Neural cell (in vitro differentiated cells): ENCODE results near the gene CCDC69. TPM values are rescaled to one million over a fixed set of nuclear protein-coding genes. Genes with fewer than 3 reads are reported as not detected.

Experiments used
- H2AFZ ChIP-seq: fragments of 200-600, 300-800 bp; sonication (generic), shearing (Covaris generic); 2 replicates; pipeline ENCODE4 v1.6.0; 2014; ENCODE audit warnings: low read depth, mild to moderate bottlenecking, antibody characterized with exemption, low read length, moderate library complexity
- H3F3A ChIP-seq: fragments of 200-600 bp; shearing (Covaris generic); 2 replicates; pipeline ENCODE4 v1.6.1; 2016; ENCODE audit warnings: mild to moderate bottlenecking, moderate library complexity, mixed read lengths, antibody characterized with exemption, low read length; ENCODE audit not compliant: insufficient read depth, poor library complexity, severe bottlenecking
- H3K27ac ChIP-seq: fragments of 200-600, 300-800 bp; sonication (generic), shearing (Covaris generic); 2 replicates; pipeline ENCODE4 v1.5.1; 2014; ENCODE audit warnings: mild to moderate bottlenecking, low read length, moderate library complexity
- H3K27me3 ChIP-seq: fragments of 300-800, 200-600 bp; sonication (generic), shearing (Covaris generic); 2 replicates; pipeline ENCODE4 v1.6.0; 2014; ENCODE audit warnings: mild to moderate bottlenecking, low read depth, low read length, moderate library complexity; ENCODE audit not compliant: insufficient read depth
- H3K36me3 ChIP-seq: fragments of 300-800, 200-600 bp; sonication (generic), shearing (Covaris generic); 2 replicates; pipeline ENCODE4 v1.5.1; 2014; ENCODE audit warnings: mild to moderate bottlenecking, antibody characterized with exemption, low read length, moderate library complexity; ENCODE audit not compliant: insufficient read depth
- H3K4me2 ChIP-seq: fragments of 300-800, 200-600 bp; sonication (generic), shearing (Covaris generic); 2 replicates; pipeline ENCODE4 v1.6.0; 2014; ENCODE audit warnings: mild to moderate bottlenecking, low read length
- H3K4me3 ChIP-seq: fragments of 300-800, 200-600 bp; sonication (generic), shearing (Covaris generic); 2 replicates; pipeline ENCODE4 v1.5.1; 2014; ENCODE audit warnings: mild to moderate bottlenecking, low read length, moderate library complexity
- H3K79me2 ChIP-seq: fragments of 200-600 bp; shearing (Covaris generic); replicated peaks from 2 replicates; pipeline ENCODE4 v1.6.0; 2014; ENCODE audit warnings: mild to moderate bottlenecking, low read length, moderate library complexity; ENCODE audit not compliant: insufficient read depth
- H3K9ac ChIP-seq: fragments of 300-800, 200-600 bp; sonication (generic), shearing (Covaris generic); 2 replicates; pipeline ENCODE4 v1.6.1; 2016; ENCODE audit warnings: mild to moderate bottlenecking, low read length, mixed read lengths
- H3K9me2 ChIP-seq: fragments of 200-600 bp; shearing (Covaris generic); 2 replicates; pipeline ENCODE4 v1.6.1; 2016; ENCODE audit warnings: mild to moderate bottlenecking, low read length, mixed read lengths; ENCODE audit not compliant: insufficient read depth
- H3K9me3 ChIP-seq: fragments of 200-600, 300-800 bp; sonication (generic), shearing (Covaris generic); 2 replicates; pipeline ENCODE4 v1.6.1; 2016; ENCODE audit warnings: mild to moderate bottlenecking, mixed run types, low read length, moderate library complexity, mixed read lengths
- H4K20me1 ChIP-seq: fragments of 200-600 bp; shearing (Covaris generic); 2 replicates; pipeline ENCODE4 v1.6.1; 2016; ENCODE audit warnings: mild to moderate bottlenecking, mixed run types; ENCODE audit not compliant: insufficient read depth
- EP300 ChIP-seq: fragments of 450-650 bp; conservative IDR thresholded peaks from 2 replicates; pipeline ENCODE4 v1.6.1; 2014; ENCODE audit warnings: antibody characterized with exemption, mild to moderate bottlenecking, moderate library complexity; ENCODE audit not compliant: poor library complexity, severe bottlenecking
- EZH2 ChIP-seq: fragments of 200-600, 300-800 bp; shearing (Covaris generic), sonication (generic); IDR thresholded peaks from 2 replicates; pipeline ENCODE4 v1.6.1; 2014; ENCODE audit warnings: antibody characterized with exemption, low read length, borderline replicate concordance, mild to moderate bottlenecking; ENCODE audit not compliant: insufficient read depth, poor library complexity, severe bottlenecking
- MXI1 ChIP-seq: fragments of 450-650 bp; conservative IDR thresholded peaks from 2 replicates; pipeline ENCODE4 v1.6.1; 2014; ENCODE audit warnings: antibody characterized with exemption, mild to moderate bottlenecking; ENCODE audit not compliant: poor library complexity, severe bottlenecking
- POLR2AphosphoS5 ChIP-seq: IDR thresholded peaks from 2 replicates; pipeline ENCODE4 v1.6.1; 2012
- RAD21 ChIP-seq: fragments of 450-650 bp; conservative IDR thresholded peaks from 2 replicates; pipeline ENCODE4 v1.6.1; 2014; ENCODE audit warnings: antibody characterized with exemption, mild to moderate bottlenecking, moderate library complexity
- SMC3 ChIP-seq: fragments of 450-650 bp; conservative IDR thresholded peaks from 2 replicates; pipeline ENCODE4 v1.6.1; 2014; ENCODE audit warnings: antibody characterized with exemption, mild to moderate bottlenecking, moderate library complexity; ENCODE audit not compliant: poor library complexity
- TAF1 ChIP-seq: IDR thresholded peaks from 2 replicates; pipeline ENCODE4 v1.6.1; 2012; ENCODE audit warnings: low read depth
- polyA plus RNA-seq: library from polyadenylated mRNA; depleted of rRNA; stranded (reverse); fragments of >200 nt; gene quantifications from 2 replicates; pipeline ENCODE4 v1.2.3, GENCODE V29; 2014
- TF ChIP-seq, protein P1 (sequence below): fragments of 450-650 bp; IDR thresholded peaks from 2 replicates; pipeline ENCODE4 v1.5.1; 2014; ENCODE audit warnings: antibody characterized with exemption, mild to moderate bottlenecking, moderate library complexity; ENCODE audit not compliant: poor library complexity, severe bottlenecking
- TF ChIP-seq, protein P2 (sequence below): IDR thresholded peaks from 2 replicates; pipeline ENCODE4 v1.6.1; 2012; ENCODE audit warnings: borderline replicate concordance

Gene CCDC69
- polyA plus RNA-seq, 1 donor from 2014 or later, result not detected

DNA sequence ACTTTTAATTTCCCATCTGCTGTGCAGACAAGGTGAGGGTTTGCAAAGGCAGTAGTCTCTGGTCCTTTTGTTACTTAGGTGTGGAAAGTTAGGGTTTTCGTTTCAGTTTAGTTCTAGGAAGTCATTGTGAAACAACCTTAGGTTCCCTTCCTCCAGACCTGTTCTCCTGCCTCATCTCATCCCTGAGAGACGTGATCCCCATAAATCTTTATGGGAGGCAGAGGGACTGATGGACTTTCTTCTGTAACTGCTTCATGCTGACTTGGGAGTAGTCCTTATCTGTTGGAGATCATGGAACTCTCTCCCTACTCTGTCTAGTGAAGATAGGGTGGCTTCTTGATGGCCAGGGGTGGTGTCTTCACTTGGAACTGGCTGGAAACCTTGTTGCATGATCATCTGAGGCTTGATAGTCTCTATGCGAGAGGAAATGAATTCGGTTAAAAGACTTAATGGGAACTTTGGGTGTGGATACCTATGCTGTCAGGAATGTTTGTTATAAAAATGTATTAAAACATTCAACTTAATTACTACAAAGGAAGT is 21.9 kb upstream of the CCDC69 start:
- Histone ChIP-seq H4K20me1 (no peaks in the 10 kb centered on the region), H3K27me3 (no peaks in the 10 kb centered on the region), H3K9me2 (no peaks in the 10 kb centered on the region), H3K4me3 (no peak overlapping the region), H3K9me3 (no peaks in the 10 kb centered on the region), H3K4me2 (no peak overlapping the region), H3K27ac (no peak overlapping the region), H3K9ac (no peak overlapping the region), H3F3A (no peaks in the 10 kb centered on the region), H3K36me3 (no peaks in the 10 kb centered on the region), H2AFZ (no peak overlapping the region), H3K79me2 (no peaks in the 10 kb centered on the region)
- TF ChIP-seq EP300 (no peak), EZH2 (no peak), RAD21 (no peak), TAF1 (no peak), MXI1 (no peak), SMC3 (no peak), POLR2AphosphoS5 (no peak)
- TF ChIP-seq, protein P1, sequence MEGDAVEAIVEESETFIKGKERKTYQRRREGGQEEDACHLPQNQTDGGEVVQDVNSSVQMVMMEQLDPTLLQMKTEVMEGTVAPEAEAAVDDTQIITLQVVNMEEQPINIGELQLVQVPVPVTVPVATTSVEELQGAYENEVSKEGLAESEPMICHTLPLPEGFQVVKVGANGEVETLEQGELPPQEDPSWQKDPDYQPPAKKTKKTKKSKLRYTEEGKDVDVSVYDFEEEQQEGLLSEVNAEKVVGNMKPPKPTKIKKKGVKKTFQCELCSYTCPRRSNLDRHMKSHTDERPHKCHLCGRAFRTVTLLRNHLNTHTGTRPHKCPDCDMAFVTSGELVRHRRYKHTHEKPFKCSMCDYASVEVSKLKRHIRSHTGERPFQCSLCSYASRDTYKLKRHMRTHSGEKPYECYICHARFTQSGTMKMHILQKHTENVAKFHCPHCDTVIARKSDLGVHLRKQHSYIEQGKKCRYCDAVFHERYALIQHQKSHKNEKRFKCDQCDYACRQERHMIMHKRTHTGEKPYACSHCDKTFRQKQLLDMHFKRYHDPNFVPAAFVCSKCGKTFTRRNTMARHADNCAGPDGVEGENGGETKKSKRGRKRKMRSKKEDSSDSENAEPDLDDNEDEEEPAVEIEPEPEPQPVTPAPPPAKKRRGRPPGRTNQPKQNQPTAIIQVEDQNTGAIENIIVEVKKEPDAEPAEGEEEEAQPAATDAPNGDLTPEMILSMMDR, result no peak
- TF ChIP-seq, protein P2, sequence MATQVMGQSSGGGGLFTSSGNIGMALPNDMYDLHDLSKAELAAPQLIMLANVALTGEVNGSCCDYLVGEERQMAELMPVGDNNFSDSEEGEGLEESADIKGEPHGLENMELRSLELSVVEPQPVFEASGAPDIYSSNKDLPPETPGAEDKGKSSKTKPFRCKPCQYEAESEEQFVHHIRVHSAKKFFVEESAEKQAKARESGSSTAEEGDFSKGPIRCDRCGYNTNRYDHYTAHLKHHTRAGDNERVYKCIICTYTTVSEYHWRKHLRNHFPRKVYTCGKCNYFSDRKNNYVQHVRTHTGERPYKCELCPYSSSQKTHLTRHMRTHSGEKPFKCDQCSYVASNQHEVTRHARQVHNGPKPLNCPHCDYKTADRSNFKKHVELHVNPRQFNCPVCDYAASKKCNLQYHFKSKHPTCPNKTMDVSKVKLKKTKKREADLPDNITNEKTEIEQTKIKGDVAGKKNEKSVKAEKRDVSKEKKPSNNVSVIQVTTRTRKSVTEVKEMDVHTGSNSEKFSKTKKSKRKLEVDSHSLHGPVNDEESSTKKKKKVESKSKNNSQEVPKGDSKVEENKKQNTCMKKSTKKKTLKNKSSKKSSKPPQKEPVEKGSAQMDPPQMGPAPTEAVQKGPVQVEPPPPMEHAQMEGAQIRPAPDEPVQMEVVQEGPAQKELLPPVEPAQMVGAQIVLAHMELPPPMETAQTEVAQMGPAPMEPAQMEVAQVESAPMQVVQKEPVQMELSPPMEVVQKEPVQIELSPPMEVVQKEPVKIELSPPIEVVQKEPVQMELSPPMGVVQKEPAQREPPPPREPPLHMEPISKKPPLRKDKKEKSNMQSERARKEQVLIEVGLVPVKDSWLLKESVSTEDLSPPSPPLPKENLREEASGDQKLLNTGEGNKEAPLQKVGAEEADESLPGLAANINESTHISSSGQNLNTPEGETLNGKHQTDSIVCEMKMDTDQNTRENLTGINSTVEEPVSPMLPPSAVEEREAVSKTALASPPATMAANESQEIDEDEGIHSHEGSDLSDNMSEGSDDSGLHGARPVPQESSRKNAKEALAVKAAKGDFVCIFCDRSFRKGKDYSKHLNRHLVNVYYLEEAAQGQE, result no peak

DNA sequence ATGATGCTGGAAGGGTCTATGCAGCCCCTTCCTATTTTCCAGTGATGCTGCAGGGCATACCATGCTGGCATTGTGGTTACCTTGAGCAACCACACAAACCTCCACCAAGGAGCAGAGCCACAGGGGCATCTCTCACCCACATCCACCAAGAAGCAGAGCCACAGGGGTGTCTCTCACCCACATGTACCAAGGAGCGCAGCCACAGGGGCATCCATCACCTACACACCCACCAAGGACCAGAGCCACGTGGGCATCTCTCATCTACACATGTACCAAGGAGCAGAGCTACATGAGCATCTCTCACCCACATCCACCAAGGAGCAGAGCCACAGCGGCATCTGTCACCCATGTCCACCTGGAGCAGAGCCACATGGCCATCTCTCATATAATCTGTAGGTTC is 20.3 kb upstream of the CCDC69 start:
- H2AFZ ChIP-seq, result no peak overlapping the region
- no peaks in the 10 kb centered on the region for H3K9me3 ChIP-seq
- H3K27ac ChIP-seq, result no peak overlapping the region
- H3K4me2 ChIP-seq, result no peak overlapping the region
- TF ChIP-seq SMC3, result no peak
- TF ChIP-seq, protein P2, result no peak
- no peak for TF ChIP-seq RAD21
- no peak for TF ChIP-seq TAF1
- no peak for TF ChIP-seq EZH2
- no peak for TF ChIP-seq POLR2AphosphoS5
- no peak for TF ChIP-seq EP300
- TF ChIP-seq MXI1, result no peak
- TF ChIP-seq, protein P1, result no peak
- no peaks in the 10 kb centered on the region for H3K36me3 ChIP-seq
- H3K9me2 ChIP-seq, result no peaks in the 10 kb centered on the region
- no peaks in the 10 kb centered on the region for H4K20me1 ChIP-seq
- H3K9ac ChIP-seq, result no peak overlapping the region
- no peaks in the 10 kb centered on the region for H3F3A ChIP-seq
- no peaks in the 10 kb centered on the region for H3K27me3 ChIP-seq
- no peaks in the 10 kb centered on the region for H3K79me2 ChIP-seq
- no peak overlapping the region for H3K4me3 ChIP-seq
